ENCODE data around the gene MYO5C.

DNA sequence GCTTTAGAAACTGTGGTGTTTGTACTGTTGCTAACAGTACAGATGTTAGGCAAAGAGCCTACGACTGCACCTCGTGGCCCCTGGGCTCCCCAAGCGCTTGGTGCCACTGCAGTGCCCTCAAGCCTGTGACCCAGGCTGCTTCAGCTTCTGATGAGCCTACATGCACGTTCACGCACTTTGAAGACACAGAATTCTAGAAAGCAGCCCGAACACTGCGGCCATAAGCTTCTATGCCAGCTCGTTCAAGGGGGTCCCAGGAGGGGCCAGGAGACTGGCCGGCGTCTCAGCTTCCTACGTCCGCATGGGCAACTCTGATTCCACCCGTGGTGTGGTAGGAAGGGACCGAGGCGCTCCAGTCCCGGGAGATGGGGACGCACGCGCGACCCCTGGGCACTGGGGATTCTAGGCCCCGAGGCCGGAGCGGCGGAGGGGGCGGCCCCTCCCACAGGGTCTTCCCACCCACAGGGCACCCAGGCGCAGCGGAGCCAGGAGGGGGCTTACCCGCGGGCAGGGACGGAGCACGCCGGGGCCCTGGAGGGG lies 653 bp downstream of the MYO5C start:
- no peak for TF ChIP-seq EZH2 (IDR thresholded peaks at IDR 0.05; ENCODE audit: low read length, missing control alignments)
- TF ChIP-seq CTCF (conservative IDR thresholded peaks at IDR 0.05 in 1 of 2, IDR thresholded peaks at IDR 0.05 in 1 of 2; ENCODE audit: low read depth in 1 of 2, low read length in 2 of 2) = no peak
